NK-92 treated with Interleukin-12 subunit alpha and Interleukin-12 subunit beta, amount 100 ng/mL, for 24 hours (cell line): ENCODE measurements around the gene WDR72.

ENCODE experiments used
- DNase-seq: peaks from one replicate; lab custom pipeline; 2025; lab: John Stamatoyannopoulos, UW

The WDR72 gene

DNA sequence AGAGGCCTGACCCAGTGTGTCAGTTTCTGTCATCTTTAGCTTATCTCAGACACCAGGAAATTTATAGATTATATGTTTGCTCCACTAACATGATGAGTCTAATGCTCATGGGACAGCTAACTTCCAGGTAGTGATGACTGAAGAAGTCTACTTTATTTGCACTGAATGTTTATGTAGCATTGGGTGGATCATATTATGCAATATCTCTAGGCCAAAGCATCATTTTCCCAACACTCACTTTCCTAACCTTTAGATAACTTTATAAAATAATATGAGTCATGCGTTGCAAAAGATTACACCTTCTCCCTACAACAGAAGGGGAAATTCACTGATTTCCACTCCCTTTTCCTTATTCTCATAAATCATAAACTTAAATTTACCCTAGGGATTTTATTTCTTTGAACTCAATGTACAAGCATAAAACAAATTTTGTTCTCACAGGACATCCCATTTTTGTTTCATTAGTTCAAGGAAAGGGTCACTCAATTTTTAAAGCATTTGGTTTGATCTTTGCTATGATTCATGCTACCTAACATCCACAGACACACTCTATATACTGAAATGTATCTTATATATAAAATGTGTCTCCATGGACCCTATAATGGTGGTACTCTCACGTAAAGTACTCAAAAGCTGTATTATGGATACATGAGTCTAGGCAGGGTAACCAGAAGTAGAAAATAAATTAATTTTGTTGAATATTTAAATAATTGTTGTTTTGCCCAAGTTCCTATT lies 225.2 kb downstream of the WDR72 start:
- DNase-seq = no peak

DNA sequence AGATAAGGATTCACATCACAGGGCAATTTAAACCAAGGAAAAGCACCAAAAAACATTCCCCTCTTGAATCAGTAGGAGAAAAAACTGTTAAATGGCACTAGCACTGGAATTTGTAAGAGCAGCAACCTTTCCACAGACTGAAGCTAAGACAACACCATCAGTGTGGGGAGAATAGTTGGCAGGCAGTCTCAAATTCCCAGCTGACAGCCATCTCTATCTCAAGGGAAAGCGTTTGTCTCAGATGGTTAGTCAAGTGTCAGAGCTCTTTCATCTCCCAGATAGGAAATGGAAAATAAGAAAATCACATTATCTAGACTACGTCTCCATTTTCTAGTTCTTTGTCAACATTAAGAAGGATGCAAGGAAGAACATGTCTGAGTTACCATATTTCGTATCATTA lies 228.7 kb downstream of the WDR72 start:
- no peak for DNase-seq

DNA sequence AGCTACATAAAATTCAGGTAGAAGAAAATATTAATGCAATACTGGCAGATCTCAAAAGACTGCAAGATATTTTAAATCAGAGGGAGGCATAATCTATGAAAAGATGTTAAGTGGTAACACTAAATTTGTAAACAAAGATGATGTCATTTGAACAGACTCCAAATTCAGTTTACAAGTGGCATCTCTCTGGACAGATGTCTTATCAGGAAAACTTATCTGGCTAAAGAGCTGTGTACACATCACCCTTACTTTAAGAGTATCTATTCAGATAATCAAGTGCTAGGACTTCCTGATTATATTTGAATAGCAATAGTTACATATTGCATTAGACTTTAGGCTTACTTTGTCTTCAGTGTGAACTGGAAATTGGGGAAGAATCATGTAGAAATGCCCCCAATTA lies 231.5 kb downstream of the WDR72 start:
- no peak for DNase-seq

DNA sequence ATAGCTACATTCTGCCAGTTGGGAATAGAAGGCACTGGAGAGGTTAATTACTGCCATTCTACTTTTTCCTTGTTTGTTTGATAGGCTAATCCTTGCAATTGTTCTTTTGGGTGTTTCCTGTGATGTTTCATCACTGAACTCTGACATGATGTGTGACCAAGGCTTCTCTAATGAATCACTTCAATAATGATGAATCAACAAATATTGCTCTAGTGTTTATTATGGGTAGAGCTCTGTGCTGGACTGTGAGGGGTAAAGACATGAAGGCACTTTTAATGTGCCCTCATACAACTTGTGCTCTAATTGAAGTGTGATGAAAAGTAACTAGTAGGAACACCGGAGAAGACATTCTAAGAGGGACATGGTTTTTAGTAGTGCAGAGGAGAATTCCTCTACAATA lies 233.6 kb downstream of the WDR72 start:
- no peak for DNase-seq

DNA sequence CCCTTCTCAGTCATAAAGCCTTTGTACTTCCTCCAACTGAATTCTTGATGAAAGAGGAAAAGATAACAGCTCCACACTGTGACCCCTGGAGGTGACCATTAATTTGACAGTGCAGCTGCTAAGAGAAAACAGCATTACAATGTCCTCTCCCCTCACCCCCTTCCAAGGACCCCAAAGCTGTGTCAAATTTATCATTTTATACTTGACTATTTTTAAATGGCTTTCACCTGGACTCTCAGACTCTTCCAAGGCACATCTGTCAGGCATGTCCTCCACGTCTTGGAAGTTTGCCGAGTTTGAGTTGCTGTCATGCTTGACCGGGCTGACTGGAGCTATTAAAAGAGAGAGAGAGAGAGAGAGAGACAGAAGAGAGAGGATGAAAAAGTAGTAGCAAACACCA lies 236.5 kb downstream of the WDR72 start:
- no peak for DNase-seq

DNA sequence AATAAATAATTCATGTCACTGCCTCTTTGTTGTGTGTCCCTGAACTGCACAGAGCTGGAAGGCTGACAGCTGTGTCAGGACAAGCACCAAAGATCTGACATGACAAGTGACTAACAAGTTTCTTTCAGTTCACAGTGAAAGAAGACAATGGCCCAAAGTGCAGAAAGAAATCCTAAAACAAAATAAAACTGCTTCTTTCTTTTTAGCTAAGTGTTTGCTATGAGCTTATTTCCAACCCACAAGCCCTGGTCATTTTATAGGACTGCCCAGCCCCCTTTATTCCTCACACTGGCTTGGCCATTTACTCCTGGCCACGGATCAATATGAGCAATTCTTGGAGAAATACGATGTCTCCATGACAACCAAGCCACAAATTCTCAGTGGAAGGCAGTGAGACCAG lies 238.5 kb downstream of the WDR72 start:
- DNase-seq = no peak

DNA sequence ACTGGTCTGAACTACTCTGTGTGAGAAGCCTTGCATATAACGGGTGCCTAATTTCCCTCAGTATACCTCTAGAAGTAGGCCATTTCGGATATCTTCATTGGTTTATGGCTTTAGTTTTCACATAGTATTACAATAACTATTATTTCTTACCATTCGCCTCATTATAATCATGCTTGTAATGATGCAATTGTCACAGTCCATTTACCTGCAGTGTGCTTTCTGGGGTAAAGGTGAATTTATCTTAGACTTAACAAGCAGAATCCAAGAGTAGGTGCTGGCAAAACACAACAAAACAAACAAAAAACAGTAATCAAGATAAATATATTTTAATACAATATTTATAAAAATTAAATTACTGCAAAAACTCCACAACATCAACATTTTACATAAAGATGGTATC lies 246.0 kb downstream of the WDR72 start:
- DNase-seq = no peak

DNA sequence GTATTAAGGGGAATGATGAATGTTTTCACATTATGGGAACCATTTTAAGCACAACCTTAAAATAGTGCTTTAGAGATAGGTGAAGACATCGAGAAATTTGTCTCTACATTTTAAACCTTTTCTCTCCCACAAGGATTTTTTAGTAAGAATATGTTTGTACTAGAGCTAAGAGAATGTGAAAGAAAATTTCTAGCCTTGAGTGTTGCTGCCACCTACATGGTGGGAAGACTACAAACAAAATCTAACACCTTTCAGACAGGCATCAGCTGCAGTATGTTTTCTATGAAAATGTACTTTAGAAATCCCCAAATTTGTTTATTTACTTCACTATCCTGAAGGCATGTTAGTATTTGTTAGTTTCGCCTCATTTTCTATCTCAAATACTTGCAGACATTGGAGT lies 247.4 kb downstream of the WDR72 start:
- no peak for DNase-seq

DNA sequence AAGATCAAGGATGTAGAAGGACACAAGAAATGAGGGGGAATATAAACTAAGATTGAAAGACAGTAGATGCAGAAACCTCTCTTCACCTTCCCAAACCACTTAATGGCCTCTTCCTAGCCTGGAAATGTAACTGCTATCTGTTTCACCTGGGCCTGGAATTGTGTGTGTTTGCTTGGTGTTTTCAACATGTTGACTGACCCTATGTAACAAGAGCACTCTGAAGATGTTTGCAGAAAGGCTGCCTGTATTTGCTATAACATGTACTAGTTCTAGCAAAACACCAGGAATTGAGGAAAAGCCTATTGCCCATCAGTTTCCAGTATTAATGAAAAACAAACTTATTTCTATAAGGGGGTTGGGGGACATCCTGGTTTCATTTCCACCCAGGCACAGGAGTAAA lies 248.3 kb downstream of the WDR72 start:
- DNase-seq = no peak

DNA sequence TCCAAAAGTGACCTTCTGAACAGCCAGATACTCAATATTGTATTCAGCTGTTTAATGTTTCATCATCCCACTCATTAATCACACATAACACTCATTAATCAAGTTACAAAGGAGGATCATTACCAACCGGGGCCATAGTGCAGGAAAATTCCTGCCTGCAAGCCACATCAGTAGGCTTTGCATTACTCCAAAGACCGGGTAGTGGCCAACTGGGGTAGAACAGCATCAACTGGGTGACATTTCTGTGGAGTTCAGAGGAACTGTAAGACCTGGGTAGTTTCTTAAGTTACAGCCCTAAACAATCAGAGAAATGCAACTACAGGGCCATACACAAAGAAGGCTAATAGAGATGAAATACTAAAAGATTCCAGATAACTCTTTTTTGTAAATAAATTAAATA lies 253.1 kb downstream of the WDR72 start:
- no peak for DNase-seq

DNA sequence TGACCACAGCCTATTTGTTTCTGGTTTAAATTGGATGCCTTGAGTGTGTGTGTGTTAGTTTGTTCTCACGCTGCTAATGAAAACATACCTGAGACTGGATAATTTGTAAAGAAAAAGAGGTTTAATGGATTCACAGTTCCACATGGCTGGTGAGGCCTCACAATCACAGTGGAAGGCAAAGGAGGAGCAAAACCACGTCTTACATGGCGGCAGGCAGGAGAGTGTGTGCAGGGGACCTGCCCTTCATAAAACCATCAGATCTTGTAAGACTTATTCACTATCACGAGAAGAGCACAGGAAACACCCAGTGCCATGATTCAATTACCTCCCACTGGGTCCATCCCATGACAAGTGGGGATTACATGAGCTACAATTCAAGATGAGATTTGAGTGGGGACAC lies 260.5 kb downstream of the WDR72 start:
- DNase-seq = no peak

DNA sequence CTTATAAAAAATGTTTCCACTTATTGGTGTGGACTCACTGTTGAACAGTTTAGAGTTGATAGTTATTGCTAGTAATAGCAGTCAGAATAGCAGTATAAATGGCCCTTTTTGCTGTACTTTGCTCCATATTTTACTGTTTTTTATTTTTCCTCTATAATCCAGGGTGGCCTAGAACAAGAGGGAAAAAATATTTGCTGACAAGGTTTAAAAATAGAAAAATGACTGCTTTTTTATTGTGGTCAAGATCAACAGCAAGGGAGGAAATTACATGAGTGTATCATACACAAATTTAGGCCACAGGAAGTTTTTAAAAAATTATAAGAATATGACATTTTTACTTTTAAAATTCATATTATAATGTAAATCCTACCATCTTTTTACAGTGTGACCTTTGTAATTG lies 269.1 kb downstream of the WDR72 start:
- no peak for DNase-seq

DNA sequence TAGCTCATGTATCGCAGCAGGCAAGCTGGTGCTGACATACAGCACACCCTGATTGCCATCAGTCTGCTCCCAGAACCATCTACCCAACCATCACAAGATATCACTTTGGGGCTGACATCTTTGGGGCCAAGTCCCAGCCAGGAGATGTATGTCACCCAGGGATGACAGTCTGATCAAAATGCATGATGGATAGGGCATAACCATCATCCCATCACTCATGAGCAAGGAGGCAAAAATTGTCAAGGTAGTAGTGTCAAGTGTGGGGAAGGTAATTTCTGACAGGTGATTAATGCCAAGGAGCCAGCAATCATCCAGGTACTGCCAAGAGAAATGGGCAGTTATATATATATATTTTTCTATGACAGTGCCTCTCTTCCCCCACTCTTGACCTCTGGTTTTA lies 277.4 kb downstream of the WDR72 start:
- no peak for DNase-seq

DNA sequence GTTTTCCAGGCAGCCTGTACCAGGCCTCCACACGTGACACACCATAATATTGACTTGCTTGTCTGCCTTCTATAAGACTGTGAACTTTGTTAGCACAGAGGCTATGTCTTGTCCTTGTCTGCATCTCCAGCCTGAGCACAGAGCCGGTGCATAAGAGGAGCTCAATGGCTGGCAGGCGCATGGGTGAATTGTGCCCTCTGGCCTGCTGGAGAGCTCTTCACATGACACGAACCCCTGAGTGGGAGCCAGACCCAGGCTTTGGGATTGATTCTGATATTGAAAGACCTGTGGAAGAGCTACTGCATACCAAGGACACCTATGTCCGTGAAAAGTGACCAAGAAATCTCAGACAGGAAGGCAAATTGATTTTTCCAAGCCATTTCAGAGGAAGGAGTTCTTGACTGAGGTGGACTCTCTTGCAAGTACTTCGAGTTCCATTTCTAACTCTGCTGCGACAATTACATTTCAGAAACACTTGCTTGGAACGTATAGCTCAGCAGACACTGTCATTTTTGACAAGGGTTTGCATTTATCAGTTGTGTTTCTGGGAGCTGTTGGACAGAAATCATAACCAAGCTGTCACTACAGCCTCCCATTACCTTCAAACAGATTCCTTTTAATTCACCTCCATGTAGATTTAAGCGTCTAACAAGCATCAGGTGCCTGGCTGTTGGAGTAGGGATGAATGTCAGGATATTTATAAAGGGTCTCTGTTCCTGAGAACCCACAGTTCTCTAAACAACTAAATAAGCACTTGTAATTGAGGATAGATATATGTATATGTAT lies 281.3 kb downstream of the WDR72 start:
- DNase-seq = no peak

DNA sequence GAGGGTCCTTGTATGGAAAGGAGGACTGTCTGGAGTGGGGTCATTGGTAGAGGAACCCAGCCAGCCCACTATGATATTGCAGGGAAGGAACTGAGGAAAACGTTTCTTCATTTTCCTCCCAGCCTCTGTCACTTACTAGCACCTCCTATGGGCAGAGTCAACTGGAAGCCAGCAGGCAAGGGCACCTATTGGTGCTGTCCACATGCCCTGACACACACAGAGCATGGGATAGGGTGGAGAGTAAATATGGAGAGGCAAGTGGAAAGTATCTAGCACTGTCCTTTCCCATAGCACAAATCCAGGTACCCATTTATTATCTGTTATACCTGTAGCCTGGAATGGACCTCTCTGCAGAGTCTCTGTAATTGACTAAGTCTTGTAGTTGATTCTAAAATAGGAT lies 285.6 kb downstream of the WDR72 start:
- DNase-seq = no peak

DNA sequence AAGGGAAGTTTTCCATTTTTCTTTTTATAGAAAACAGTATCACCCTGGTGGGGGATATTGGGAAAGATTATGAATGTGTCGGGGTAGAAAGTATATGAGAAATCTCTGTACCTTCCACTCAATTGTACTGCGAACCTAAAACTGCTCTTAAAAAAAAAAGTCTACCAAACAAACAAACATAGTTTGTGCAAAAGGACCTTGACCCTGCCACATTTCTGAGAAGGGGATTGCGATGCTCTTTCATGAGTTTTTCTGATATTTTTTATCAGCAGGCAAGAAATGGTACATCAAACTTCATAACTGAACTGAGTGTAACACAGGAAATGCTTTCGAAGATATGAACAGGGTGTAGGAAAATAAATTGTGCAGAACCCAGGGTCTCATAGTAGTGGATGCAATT lies 286.0 kb downstream of the WDR72 start:
- DNase-seq = no peak

DNA sequence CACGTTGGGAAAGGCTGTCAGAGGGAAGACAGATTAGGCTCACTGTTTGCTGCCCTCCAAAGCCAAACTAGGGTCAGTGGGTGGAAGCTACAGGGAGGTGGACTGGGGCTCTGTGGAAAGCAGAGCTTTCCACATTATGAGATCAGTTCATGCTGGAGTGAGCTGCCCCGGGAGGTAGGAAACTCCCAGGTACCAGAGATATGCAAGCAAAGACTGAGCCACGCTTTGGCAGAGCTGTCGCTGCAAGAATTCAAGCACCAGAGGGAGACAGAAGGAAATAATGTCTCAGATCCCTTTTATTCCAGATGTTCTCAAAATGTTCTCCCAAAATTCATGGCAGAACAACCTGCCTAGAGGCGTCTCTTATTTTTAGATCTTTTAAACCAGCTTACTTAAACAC lies 286.6 kb downstream of the WDR72 start:
- no peak for DNase-seq

DNA sequence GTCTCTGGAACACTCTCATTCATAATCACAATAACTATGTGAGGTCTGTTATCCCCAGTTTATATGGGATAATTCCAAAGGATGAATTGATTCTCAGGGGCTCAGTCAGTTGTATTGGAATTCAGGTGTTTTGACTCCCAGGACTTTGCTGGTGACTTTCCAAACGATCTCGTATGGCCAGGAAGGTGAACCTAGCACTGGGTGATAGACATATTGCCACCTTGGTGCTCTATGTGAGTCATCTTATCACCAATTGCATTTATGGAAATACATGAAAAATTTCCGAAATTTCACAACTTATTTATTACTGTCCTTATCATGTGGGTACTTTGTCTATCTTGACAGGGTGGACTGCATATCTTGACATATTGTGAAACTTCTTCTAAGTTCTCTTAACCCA lies 287.3 kb downstream of the WDR72 start:
- DNase-seq = no peak

DNA sequence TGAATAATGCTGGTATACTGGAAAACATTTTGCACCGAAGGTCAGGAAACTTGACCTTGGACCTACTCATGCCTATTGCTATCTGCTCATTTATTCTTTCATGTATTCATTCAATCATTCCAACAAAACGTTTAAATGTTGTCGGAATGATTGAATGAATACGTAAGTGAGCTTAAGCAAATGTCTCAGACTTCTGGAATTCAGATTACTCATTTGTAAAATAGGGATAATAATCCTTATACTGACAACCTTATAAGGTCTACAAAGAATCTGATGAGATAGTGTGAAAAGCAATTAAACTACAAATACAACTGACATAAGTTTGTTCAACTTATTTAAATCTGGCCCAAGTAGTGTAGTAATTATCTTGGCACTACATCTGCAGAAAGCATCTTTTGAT lies 288.7 kb downstream of the WDR72 start:
- DNase-seq = no peak

DNA sequence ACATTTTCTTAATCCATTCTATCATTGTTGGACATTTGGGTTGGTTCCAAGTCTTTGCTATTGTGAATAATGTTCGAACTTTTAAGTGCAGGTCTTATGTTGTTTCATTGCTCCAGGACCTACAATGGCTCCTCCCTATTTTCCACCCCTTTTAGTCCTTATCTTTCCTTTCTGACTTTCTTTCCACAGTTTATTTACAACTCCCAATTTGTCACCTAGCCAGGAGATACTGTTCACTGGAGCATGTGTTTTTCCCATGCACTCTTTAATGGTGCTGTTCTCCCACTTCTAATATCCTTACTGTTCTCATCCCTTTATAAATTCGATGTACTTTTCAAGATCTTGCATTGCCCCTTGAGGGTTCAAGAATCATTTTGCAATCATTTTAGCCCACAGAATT lies 290.0 kb downstream of the WDR72 start:
- no peak for DNase-seq
